Upper lobe of right lung (tissue), 1 donor: ENCODE results near the gene MBNL2. TPM values are rescaled to one million over a fixed set of nuclear protein-coding genes. Genes with fewer than 3 reads are reported as not detected.

Experiments
- ATAC-seq: fragments of 200-7000 bp; cut with Tn5 transposase; one replicate; pipeline ENCODE4 v1.9.1; 2020; ENCODE audit warnings: mild to moderate bottlenecking, moderate library complexity
- DNase-seq: peaks from one replicate; pipeline ENCODE4 v3.0.0-alpha.2; 2020
- H3K27ac ChIP-seq: fragments of 200-600 bp; one replicate; pipeline ENCODE4 v1.8.0; 2022
- H3K27me3 ChIP-seq: fragments of 200-600 bp; one replicate; pipeline ENCODE4 v1.8.0; 2022; ENCODE audit warnings: mild to moderate bottlenecking
- H3K36me3 ChIP-seq: fragments of 200-600 bp; one replicate; pipeline ENCODE4 v1.8.0; 2022
- H3K4me1 ChIP-seq: fragments of 200-600 bp; one replicate; pipeline ENCODE4 v1.8.0; 2022
- H3K4me3 ChIP-seq: fragments of 200-600 bp; one replicate; pipeline ENCODE4 v1.8.0; 2022; ENCODE audit warnings: mild to moderate bottlenecking
- H3K9me3 ChIP-seq: fragments of 200-600 bp; one replicate; pipeline ENCODE4 v1.8.0; 2022
- intact Hi-C: fragments of 100-400 bp; cut with DNase I; formaldehyde crosslinking; loops from one replicate; pipeline ENCODE4 v1.11.0; 2022
- total RNA-seq: library from RNA; stranded (reverse); fragmentation: NEBNext Ultra II Directional; extraction: Animal tissue kit (Norgen Biotek cat#: 25700); gene quantifications from one replicate; pipeline ENCODE4 v1.2.1, GENCODE V29; 2021
- TF ChIP-seq, protein P1 (sequence below): fragments of 200-600 bp; IDR thresholded peaks from one replicate; pipeline ENCODE4 v1.8.0; 2022; ENCODE audit warnings: antibody characterized with exemption
- donor health status: DM: no; HTN: yes; CAD: no; lungs with severe emphysema.

MBNL2 gene
- total RNA-seq, 1 donor from 2014 or later: 60.6 TPM

DNA sequence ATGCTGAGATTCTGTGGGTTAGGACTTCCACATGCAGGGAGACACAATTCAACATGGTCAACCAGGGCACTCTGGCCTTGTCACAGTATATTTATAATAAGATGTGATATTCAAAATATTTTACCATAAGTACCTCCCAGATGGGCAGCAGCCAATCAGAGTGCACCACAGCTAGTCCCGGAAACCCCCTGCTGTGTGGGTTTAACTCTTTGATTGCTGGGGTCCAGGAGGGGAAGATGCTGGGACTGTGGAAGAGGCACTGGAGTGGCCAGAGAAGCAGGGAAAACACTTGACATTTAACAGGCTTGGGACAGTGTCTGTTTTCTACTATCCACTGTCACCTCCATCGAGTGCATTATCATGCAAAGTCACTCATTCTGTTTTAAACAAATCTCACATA lies 99.0 kb downstream of the MBNL2 start:
- Histone ChIP-seq H3K36me3 (no peaks in the 10 kb centered on the region), H3K9me3 (no peaks in the 10 kb centered on the region), H3K27me3 (no peaks in the 10 kb centered on the region), H3K4me1 (peaks cover 31% of the 10 kb centered on the region), H3K4me3 (no peak overlapping the region), H3K27ac (no peak overlapping the region)
- TF ChIP-seq, protein P1, sequence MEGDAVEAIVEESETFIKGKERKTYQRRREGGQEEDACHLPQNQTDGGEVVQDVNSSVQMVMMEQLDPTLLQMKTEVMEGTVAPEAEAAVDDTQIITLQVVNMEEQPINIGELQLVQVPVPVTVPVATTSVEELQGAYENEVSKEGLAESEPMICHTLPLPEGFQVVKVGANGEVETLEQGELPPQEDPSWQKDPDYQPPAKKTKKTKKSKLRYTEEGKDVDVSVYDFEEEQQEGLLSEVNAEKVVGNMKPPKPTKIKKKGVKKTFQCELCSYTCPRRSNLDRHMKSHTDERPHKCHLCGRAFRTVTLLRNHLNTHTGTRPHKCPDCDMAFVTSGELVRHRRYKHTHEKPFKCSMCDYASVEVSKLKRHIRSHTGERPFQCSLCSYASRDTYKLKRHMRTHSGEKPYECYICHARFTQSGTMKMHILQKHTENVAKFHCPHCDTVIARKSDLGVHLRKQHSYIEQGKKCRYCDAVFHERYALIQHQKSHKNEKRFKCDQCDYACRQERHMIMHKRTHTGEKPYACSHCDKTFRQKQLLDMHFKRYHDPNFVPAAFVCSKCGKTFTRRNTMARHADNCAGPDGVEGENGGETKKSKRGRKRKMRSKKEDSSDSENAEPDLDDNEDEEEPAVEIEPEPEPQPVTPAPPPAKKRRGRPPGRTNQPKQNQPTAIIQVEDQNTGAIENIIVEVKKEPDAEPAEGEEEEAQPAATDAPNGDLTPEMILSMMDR: no peak
- ATAC-seq: no peak
- no peak for DNase-seq
- intact Hi-C loops: no loop called here

DNA sequence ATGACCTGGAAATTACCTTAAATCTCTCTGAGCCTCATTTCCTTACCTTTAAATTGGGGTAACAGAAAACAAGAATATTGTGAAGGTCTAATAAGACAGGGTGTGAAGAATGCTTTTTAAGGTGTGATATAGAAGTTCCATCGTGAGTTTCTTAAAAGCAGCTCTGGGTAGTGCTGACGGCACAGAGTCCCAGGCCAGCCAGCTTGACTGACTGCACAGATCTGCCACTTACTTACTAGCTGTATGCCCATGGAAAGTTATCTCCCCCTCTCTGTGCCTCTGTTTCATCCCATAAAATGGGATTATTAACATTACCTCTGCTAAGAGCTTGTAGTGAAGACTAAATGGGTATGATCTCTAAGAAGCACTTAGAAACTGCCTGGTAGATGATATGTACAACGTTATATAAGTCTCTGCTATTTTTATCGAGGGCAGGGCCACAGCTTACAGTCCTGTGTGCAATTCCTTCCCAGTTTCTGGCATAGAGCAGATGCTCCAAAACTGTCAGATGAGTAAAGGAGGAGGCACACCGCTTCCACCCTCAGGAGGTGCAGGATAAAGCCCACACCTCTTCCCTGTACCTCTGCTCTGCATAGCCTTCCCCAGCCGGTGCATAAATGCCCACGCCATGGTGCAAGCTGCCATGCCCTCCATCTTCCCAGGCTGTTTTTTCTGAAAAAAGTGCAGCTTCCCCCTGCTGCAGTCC lies 99.6 kb downstream of the MBNL2 start:
- intact Hi-C loops: no loop called here
- ATAC-seq (no peak), DNase-seq (no peak)
- Histone ChIP-seq H3K4me3 (no peak overlapping the region), H3K27ac (no peak overlapping the region), H3K4me1 (peaks cover 26% of the 10 kb centered on the region), H3K36me3 (no peaks in the 10 kb centered on the region), H3K27me3 (no peaks in the 10 kb centered on the region), H3K9me3 (no peaks in the 10 kb centered on the region)
- TF ChIP-seq, protein P1: no peak

DNA sequence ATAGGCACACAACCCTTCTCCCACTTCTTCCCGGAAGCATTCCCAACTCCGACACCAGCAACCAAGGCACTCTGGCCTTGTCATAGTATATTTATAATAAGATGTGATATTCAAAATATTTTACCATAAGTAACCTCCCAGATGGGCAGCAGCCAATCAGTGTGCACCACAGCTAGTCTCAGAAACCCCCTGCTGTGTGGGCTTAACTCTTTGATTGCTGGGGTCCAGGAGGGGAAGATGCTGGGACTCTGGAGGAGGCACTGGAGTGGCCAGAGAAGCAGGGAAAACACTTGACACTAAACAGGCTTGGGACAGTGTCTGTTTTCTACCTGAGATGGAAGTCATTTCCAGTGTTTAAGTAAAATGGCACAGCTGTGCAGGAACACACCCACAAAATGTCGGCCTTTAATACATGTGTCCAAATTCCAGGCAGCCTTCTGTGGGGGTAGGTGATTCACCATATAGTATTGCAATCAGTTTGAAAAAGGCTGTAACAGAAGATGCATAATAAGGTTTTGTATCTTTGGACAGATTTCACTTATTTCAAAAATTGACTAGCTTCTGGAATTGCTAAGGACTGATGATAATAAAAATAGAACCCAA lies 100.7 kb downstream of the MBNL2 start:
- intact Hi-C loops: no loop called here
- H3K9me3 ChIP-seq: no peaks in the 10 kb centered on the region
- peaks cover 19% of the 10 kb centered on the region for H3K4me1 ChIP-seq
- no peaks in the 10 kb centered on the region for H3K36me3 ChIP-seq
- H3K4me3 ChIP-seq: no peak overlapping the region
- no peaks in the 10 kb centered on the region for H3K27me3 ChIP-seq
- H3K27ac ChIP-seq: no peak overlapping the region
- no peak for ATAC-seq
- TF ChIP-seq, protein P1: no peak
- DNase-seq: no peak

DNA sequence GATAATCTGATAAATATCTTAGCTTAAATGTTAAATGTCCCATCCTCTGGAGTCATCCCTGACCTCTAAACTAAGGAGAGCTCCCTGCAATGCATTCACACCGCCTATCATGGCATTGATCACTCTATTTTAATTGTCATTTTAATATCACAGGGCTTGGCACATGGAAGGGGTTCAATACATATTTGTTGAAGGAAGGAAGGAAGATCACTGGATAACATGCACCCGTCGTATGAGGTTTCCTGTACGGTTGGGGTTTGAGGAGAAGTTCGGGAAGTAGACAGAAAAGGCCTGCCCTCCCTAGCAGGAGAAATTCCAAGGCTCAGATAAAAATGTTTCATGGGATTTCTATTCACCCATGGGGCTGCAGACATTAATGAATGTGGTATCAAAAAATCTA lies 102.0 kb downstream of the MBNL2 start:
- intact Hi-C loops: no loop called here
- Histone ChIP-seq H3K4me1 (peaks cover 12% of the 10 kb centered on the region), H3K36me3 (no peaks in the 10 kb centered on the region), H3K9me3 (no peaks in the 10 kb centered on the region), H3K27ac (no peak overlapping the region), H3K4me3 (no peak overlapping the region), H3K27me3 (no peaks in the 10 kb centered on the region)
- DNase-seq (no peak), ATAC-seq (no peak)
- TF ChIP-seq, protein P1: no peak

DNA sequence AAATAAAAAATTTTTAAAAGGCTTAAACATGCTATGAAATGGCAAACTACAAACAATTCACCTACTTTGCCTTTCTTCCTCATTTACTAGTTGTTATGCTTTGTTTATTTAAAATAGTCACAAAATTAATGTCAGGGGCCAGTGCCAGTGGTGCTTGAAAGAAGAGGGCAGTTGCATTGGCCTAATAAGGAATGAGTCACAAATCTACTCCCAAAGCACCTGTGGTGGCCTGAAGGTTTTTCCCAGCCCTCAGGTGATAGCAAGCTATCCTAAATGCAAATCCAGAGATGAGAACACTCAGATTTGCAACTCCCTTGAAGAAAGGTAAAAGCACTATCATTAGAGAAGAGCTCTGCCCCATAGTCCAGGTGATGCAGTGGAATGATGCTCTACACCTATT lies 103.6 kb downstream of the MBNL2 start:
- Histone ChIP-seq H3K4me3 (no peak overlapping the region), H3K36me3 (no peaks in the 10 kb centered on the region), H3K4me1 (peaks cover 17% of the 10 kb centered on the region), H3K9me3 (no peaks in the 10 kb centered on the region), H3K27me3 (no peaks in the 10 kb centered on the region), H3K27ac (no peak overlapping the region)
- TF ChIP-seq, protein P1: no peak
- DNase-seq (no peak), ATAC-seq (no peak)
- intact Hi-C loops: no loop called here
